ENCODE measurements around the gene TDRD15.

- TF ChIP-seq CTCF (IDR thresholded peaks at IDR 0.05) (no peak), POLR2A (IDR thresholded peaks at IDR 0.05) (no peak)
These were observed 19.6 kb upstream of the TDRD15 start for GRCh38 chr2:21104030-21104660.

All from body of pancreas (tissue), 4 donors.